Fibroblast of lung (primary cell): ENCODE data around the gene MYLK3. TPM values are rescaled to one million over a fixed set of nuclear protein-coding genes. Genes with fewer than 3 reads are reported as not detected.

Experiments
- DNase-seq, 2 donors: peaks; one replicate each; pipeline versions ENCODE4 v3.0.0 to v3.0.0-alpha.2; 2010; ENCODE audit warnings: low read depth in 2 of 2
- H2AFZ ChIP-seq: 2 replicates; pipeline ENCODE4 v1.5.1; 2012; ENCODE audit warnings: low read length, control low read depth, inconsistent platforms
- H3K27ac ChIP-seq: 2 replicates; pipeline ENCODE4 v1.5.1; 2011; ENCODE audit warnings: low read length, control low read depth; ENCODE audit not compliant: insufficient read depth
- H3K27me3 ChIP-seq: 2 replicates; pipeline ENCODE4 v1.5.1; 2011; ENCODE audit warnings: mild to moderate bottlenecking, low read length; ENCODE audit not compliant: control insufficient read depth, insufficient read depth
- H3K36me3 ChIP-seq: 2 replicates; pipeline ENCODE4 v1.5.1; 2011; ENCODE audit warnings: low read length; ENCODE audit not compliant: control insufficient read depth, insufficient read depth
- H3K4me1 ChIP-seq: 2 replicates; pipeline ENCODE4 v1.5.1; 2011; ENCODE audit warnings: low read length; ENCODE audit not compliant: control insufficient read depth, insufficient read depth; ENCODE audit errors: extremely low read depth
- H3K4me2 ChIP-seq: 2 replicates; pipeline ENCODE4 v1.5.1; 2011; ENCODE audit warnings: low read length, control low read depth; ENCODE audit not compliant: insufficient read depth; ENCODE audit errors: extremely low read depth
- H3K4me3 ChIP-seq, 4 experiments: fragments of 200-600 bp in 1 of 4; sonication (generic) in 1 of 4; replicated peaks in 1 of 4; 2 replicates each; pipeline ENCODE4 v1.5.1; 2011 to 2016; ENCODE audit warnings: low read length in 4 of 4, low read depth in 3 of 4, mild to moderate bottlenecking in 3 of 4, control low read depth in 2 of 4, inconsistent platforms in 1 of 4, mixed read lengths in 1 of 4; ENCODE audit not compliant: insufficient read depth in 1 of 4; ENCODE audit errors: control extremely low read depth in 1 of 4
- H3K79me2 ChIP-seq: 2 replicates; pipeline ENCODE4 v1.5.1; 2012; ENCODE audit warnings: mild to moderate bottlenecking, low read length, inconsistent platforms; ENCODE audit not compliant: control insufficient read depth, insufficient read depth
- H3K9ac ChIP-seq: 2 replicates; pipeline ENCODE4 v1.5.1; 2011; ENCODE audit warnings: mild to moderate bottlenecking, low read length, control low read depth; ENCODE audit not compliant: insufficient read depth
- H3K9me3 ChIP-seq: 2 replicates; pipeline ENCODE4 v1.5.1; 2012; ENCODE audit warnings: low read depth, low read length; ENCODE audit not compliant: control insufficient read depth, insufficient read depth
- H4K20me1 ChIP-seq: 2 replicates; pipeline ENCODE4 v1.5.1; 2011; ENCODE audit warnings: low read length; ENCODE audit not compliant: control insufficient read depth, insufficient read depth; ENCODE audit errors: extremely low read depth
- EZH2 ChIP-seq: IDR thresholded peaks from 2 replicates; pipeline ENCODE4 v1.5.1; 2012; ENCODE audit warnings: low read length, control low read depth, mild to moderate bottlenecking; ENCODE audit errors: missing control alignments
- polyA plus RNA-seq, 2 donors: library from polyadenylated mRNA; depleted of rRNA in 1 of 2; stranded (reverse) in 1 of 2; unstranded in 1 of 2; fragments of >200 nt; gene quantifications; 2 replicates each; pipeline ENCODE4 v1.2.1, GENCODE V29; 2011 to 2012; ENCODE audit warnings: missing spikeins in 1 of 2
- total RNA-seq: library from RNA; depleted of rRNA; stranded (reverse); fragments of >200 nt; gene quantifications from 2 replicates; pipeline ENCODE4 v1.2.1, GENCODE V29; 2014
- TF ChIP-seq, protein P1 (sequence below), 2 donors: IDR thresholded peaks in 1 of 2; conservative IDR thresholded peaks in 1 of 2; 1 replicate in 1 of 2; 2 replicates in 1 of 2; pipeline ENCODE4 v1.5.1; 2011 to 2012; ENCODE audit warnings: low read length in 2 of 2, control low read depth in 1 of 2, inconsistent platforms in 1 of 2, low read depth in 1 of 2, mild to moderate bottlenecking in 1 of 2

Gene MYLK3
- total and polyA plus RNA-seq, 2 donors (not counting 1 experiment from before 2014, with no cell fraction given): 0.07 to 0.17 TPM

DNA sequence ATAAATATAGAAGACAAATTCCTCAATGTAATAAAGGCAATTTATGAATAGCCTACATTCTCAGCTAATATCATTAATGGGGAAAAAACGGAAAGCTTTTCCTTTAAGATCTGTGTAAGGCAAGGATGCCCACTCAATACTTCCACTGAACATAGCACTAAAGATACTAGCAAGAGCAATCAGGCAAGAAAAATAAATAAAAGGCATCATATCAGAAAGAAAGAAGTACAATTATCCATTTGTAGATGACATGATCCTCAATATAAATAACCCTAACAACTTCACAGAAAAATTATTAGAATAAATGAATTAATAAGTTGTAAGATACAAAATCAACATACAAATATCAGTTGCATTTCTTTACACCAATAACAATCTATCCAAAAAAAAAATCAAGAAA is 45.7 kb upstream of the MYLK3 start:
- H3K79me2 ChIP-seq: no peaks in the 10 kb centered on the region
- H3K9ac ChIP-seq: no peak overlapping the region
- TF ChIP-seq, protein P1, sequence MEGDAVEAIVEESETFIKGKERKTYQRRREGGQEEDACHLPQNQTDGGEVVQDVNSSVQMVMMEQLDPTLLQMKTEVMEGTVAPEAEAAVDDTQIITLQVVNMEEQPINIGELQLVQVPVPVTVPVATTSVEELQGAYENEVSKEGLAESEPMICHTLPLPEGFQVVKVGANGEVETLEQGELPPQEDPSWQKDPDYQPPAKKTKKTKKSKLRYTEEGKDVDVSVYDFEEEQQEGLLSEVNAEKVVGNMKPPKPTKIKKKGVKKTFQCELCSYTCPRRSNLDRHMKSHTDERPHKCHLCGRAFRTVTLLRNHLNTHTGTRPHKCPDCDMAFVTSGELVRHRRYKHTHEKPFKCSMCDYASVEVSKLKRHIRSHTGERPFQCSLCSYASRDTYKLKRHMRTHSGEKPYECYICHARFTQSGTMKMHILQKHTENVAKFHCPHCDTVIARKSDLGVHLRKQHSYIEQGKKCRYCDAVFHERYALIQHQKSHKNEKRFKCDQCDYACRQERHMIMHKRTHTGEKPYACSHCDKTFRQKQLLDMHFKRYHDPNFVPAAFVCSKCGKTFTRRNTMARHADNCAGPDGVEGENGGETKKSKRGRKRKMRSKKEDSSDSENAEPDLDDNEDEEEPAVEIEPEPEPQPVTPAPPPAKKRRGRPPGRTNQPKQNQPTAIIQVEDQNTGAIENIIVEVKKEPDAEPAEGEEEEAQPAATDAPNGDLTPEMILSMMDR (conservative IDR thresholded peaks at IDR 0.05 in 1 of 2, IDR thresholded peaks at IDR 0.05 in 1 of 2; ENCODE audit: low read depth in 1 of 2, low read length in 2 of 2): no peak
- TF ChIP-seq EZH2: no peak
- H3K4me1 ChIP-seq: no peaks in the 10 kb centered on the region
- H3K4me2 ChIP-seq: no peak overlapping the region
- H2AFZ ChIP-seq: no peak overlapping the region
- H3K36me3 ChIP-seq: no peaks in the 10 kb centered on the region
- no peak for DNase-seq
- no peak overlapping the region for H3K27ac ChIP-seq
- H4K20me1 ChIP-seq: no peaks in the 10 kb centered on the region
- H3K27me3 ChIP-seq: no peaks in the 10 kb centered on the region
- no peaks in the 10 kb centered on the region for H3K9me3 ChIP-seq
- no peak overlapping the region for H3K4me3 ChIP-seq

DNA sequence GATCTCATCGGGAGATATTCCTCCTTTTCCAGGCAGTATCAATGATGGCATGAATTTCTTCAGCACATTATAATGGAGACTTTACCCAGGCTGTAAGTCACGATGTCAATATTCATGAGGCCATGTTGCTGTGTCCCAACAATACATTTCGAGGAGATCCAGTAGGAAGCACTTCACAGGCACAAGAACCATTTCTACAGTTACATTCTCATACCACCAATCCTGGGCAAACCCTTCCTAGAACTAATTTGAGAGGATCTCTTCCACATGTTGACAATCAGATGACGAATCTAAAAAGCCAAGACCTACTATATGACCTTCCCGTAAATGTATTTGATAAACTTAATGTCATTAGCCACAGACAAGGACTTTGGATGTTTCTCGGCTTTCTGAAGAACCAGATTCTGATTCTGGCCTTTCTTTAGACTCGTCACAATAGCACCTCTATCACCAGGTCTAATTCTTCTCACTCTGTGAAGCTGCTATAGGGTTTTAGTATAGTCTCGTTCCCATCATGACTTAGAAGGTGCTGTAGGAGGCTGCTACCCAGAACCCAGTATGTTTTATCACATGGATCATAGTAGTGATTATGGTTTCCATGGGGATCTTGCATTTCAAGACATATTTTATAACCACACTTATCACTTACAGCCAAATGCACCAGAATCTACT is 42.6 kb upstream of the MYLK3 start:
- peak overlapping the region; percentile 94 for H2AFZ ChIP-seq
- DNase-seq: peak in 1 of 2 donors; percentile 6
- no peaks in the 10 kb centered on the region for H4K20me1 ChIP-seq
- no peaks in the 10 kb centered on the region for H3K9me3 ChIP-seq
- H3K27me3 ChIP-seq: no peaks in the 10 kb centered on the region
- H3K27ac ChIP-seq: no peak overlapping the region
- H3K36me3 ChIP-seq: no peaks in the 10 kb centered on the region
- no peaks in the 10 kb centered on the region for H3K4me1 ChIP-seq
- H3K79me2 ChIP-seq: no peaks in the 10 kb centered on the region
- H3K4me2 ChIP-seq: peak overlapping the region; percentile 70
- no peak for TF ChIP-seq EZH2
- TF ChIP-seq, protein P1 (conservative IDR thresholded peaks at IDR 0.05 in 1 of 2, IDR thresholded peaks at IDR 0.05 in 1 of 2; ENCODE audit: low read depth in 1 of 2, low read length in 2 of 2): no peak
- no peak overlapping the region for H3K9ac ChIP-seq
- H3K4me3 ChIP-seq: peak overlapping the region in 3 of 4 experiments; percentile 51 to 67 (median 66)

DNA sequence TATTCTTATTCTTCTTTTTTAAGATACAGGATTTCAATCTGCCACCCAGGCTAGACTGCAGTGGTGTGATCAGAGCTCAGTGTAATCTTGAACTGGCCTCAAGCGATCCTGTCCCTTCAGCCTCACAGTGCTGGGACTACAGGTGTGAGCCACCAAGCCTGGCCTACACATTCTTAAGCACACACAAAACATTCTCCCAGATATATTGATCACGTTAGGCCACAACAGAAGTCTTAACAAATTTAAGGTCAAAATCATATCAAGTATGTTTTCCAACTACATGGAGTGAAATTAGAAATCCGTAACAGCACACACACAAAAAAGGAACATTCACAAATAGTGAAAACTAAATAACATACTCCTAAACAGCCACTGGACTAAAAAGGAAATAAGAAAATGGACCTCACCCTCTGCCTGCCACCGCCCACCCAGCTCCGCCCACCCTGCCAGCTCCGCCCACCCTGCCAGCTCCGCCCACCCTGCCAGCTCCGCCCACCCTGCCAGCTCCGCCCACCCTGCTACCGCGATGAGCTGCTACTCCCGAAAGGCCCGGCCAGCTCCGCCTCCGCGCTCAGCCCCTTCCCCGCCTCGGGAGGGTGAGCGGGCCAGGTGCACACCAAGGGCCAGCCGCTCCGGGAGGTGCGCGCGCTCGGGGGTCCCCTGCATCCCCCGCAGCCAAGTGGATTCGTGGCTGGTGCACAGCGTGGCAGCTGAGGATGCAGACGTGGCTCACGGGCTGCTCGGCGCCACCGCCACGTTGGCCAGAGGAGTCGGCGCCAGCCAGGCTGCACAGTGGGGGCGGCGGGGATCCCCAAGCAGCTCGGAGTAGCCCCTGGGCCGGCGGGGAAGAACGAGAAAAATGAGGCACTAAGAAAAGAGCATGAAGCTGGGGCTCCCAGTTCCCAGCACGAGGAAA is 41.6 kb upstream of the MYLK3 start:
- TF ChIP-seq, protein P1 (conservative IDR thresholded peaks at IDR 0.05 in 1 of 2, IDR thresholded peaks at IDR 0.05 in 1 of 2; ENCODE audit: low read depth in 1 of 2, low read length in 2 of 2): no peak
- no peak for TF ChIP-seq EZH2
- DNase-seq: peak; percentile 64 to 67
- peak overlapping the region; percentile 51 to 67 (median 65) for H3K4me3 ChIP-seq

More for the DNA sequence above, 41.6 kb upstream of the MYLK3 start:
- H3K27me3 ChIP-seq: no peaks in the 10 kb centered on the region
- no peaks in the 10 kb centered on the region for H3K9me3 ChIP-seq
- peak overlapping the region; percentile 69 for H3K9ac ChIP-seq
- H3K4me1 ChIP-seq: no peaks in the 10 kb centered on the region
- H4K20me1 ChIP-seq: no peaks in the 10 kb centered on the region
- no peaks in the 10 kb centered on the region for H3K79me2 ChIP-seq
- H3K4me2 ChIP-seq: peak overlapping the region; percentile 70
- peak overlapping the region; percentile 52 for H3K27ac ChIP-seq
- H2AFZ ChIP-seq: peak overlapping the region; percentile 94
- H3K36me3 ChIP-seq: no peaks in the 10 kb centered on the region
